Peyer's patch (tissue), 4 donors: ENCODE results near the gene PPRC1.

Experiments used
- POLR2A ChIP-seq, 2 donors: fragments of 450-650 bp; IDR thresholded peaks; one replicate each; pipeline ENCODE4 v1.5.1; 2017; ENCODE audit warnings: antibody characterized with exemption in 2 of 2, mild to moderate bottlenecking in 2 of 2, moderate library complexity in 2 of 2
- TF ChIP-seq, protein P1 (sequence below), 6 experiments: fragments of 450-650 bp in 4 of 6; fragments of 200-600 bp in 2 of 6; sonication (generic) in 1 of 6; IDR thresholded peaks; one replicate each; pipeline ENCODE4 v1.5.1; 2017 to 2019; ENCODE audit warnings: antibody characterized with exemption in 6 of 6, mild to moderate bottlenecking in 3 of 6, moderate library complexity in 1 of 6

DNA sequence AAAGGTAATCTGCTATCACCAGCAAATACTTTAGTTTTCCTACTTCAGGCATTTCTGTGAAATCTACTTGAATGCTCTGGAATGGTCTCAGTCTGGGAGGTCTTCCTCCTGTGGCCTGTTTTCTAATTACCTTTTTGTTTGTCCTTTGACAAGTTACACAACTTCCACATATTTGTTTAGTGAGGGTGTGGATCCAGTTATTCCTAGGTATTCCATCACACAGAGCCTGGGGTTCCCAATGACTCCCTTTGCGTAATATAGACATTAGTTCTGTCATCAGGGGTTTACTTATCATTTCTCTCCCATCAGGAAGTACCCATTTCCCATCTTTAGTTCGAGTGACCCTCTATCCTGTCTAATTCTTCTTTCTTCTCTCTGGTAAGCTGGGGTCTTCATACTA lies 65.2 kb downstream of the PPRC1 start:
- TF ChIP-seq, protein P1, sequence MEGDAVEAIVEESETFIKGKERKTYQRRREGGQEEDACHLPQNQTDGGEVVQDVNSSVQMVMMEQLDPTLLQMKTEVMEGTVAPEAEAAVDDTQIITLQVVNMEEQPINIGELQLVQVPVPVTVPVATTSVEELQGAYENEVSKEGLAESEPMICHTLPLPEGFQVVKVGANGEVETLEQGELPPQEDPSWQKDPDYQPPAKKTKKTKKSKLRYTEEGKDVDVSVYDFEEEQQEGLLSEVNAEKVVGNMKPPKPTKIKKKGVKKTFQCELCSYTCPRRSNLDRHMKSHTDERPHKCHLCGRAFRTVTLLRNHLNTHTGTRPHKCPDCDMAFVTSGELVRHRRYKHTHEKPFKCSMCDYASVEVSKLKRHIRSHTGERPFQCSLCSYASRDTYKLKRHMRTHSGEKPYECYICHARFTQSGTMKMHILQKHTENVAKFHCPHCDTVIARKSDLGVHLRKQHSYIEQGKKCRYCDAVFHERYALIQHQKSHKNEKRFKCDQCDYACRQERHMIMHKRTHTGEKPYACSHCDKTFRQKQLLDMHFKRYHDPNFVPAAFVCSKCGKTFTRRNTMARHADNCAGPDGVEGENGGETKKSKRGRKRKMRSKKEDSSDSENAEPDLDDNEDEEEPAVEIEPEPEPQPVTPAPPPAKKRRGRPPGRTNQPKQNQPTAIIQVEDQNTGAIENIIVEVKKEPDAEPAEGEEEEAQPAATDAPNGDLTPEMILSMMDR (IDR thresholded peaks at IDR 0.05): no peak
- no peak for TF ChIP-seq POLR2A (IDR thresholded peaks at IDR 0.05)
